H1 (cell line): ENCODE results near the gene PI4K2A. TPM values are rescaled to one million over a fixed set of nuclear protein-coding genes. Genes with fewer than 3 reads are reported as not detected.

ENCODE experiments used
- CTCF ChIA-PET: fragments of 300-600 bp; sonication (Branson Sonifier 250); formaldehyde crosslinking; loops from one replicate; lab custom pipeline; 2021; ENCODE audit not compliant: partially characterized antibody; lab: Charles Lee
- POLR2A ChIA-PET: fragments of 300-600 bp; sonication (Branson Sonifier 250); formaldehyde crosslinking; loops from one replicate; lab custom pipeline; 2021; ENCODE audit warnings: inconsistent platforms; ENCODE audit not compliant: partially characterized antibody; lab: Charles Lee
- DNase-seq, 2 experiments: peaks; one replicate each; pipeline versions ENCODE4 v3.0.0 to v3.0.0-alpha.2; 2010 to 2022; ENCODE audit warnings: low spot score in 2 of 2, low read depth in 1 of 2, mixed read lengths in 1 of 2
- FAIRE-seq: peaks from 2 replicates; lab custom pipeline; 2011; peaks lifted over from hg19 to GRCh38; lab: Jason Lieb, UNC
- H2AFZ ChIP-seq: 2 replicates; pipeline ENCODE4 v1.8.1; 2012; ENCODE audit warnings: low read length, inconsistent platforms
- H2AK5ac ChIP-seq: 2 replicates; pipeline ENCODE4 v1.6.1; 2013; ENCODE audit warnings: low read depth, low read length
- H2BK120ac ChIP-seq: replicated peaks from 2 replicates; pipeline ENCODE3; 2013; ENCODE audit warnings: low read depth, low read length, inconsistent platforms
- H2BK12ac ChIP-seq: 2 replicates; pipeline ENCODE4 v1.6.1; 2013; ENCODE audit warnings: low read depth, low read length
- H2BK15ac ChIP-seq: 2 replicates; pipeline ENCODE4 v1.6.1; 2013; ENCODE audit warnings: low read length
- H2BK20ac ChIP-seq: 2 replicates; pipeline ENCODE4 v1.6.1; 2013; ENCODE audit warnings: low read length
- H2BK5ac ChIP-seq: 2 replicates; pipeline ENCODE4 v1.6.1; 2013; ENCODE audit warnings: low read depth, low read length
- H3K14ac ChIP-seq: 2 replicates; pipeline ENCODE4 v1.6.1; 2013; ENCODE audit warnings: inconsistent platforms; ENCODE audit not compliant: insufficient read length
- H3K18ac ChIP-seq: 2 replicates; pipeline ENCODE4 v1.6.1; 2013; ENCODE audit warnings: low read length; ENCODE audit errors: extremely low read depth
- H3K23ac ChIP-seq: 2 replicates; pipeline ENCODE4 v1.6.1; 2013; ENCODE audit warnings: inconsistent platforms; ENCODE audit not compliant: insufficient read length
- H3K23me2 ChIP-seq: 2 replicates; pipeline ENCODE4 v1.6.1; 2013; ENCODE audit warnings: low read depth, low read length
- H3K27ac ChIP-seq: 2 replicates; pipeline ENCODE4 v1.6.1; 2011; ENCODE audit warnings: low read depth, low read length, inconsistent platforms
- H3K27me3 ChIP-seq, 4 experiments: replicated peaks in 1 of 4; 1 replicate in 1 of 4; 2 replicates in 3 of 4; pipeline versions ENCODE4 v1.6.1 to v1.8.1; 2011 to 2013; ENCODE audit warnings: low read length in 3 of 4, mild to moderate bottlenecking in 3 of 4, inconsistent platforms in 2 of 4, mixed read lengths in 2 of 4, moderate library complexity in 1 of 4; ENCODE audit not compliant: control insufficient read depth in 3 of 4, insufficient read depth in 3 of 4; ENCODE audit errors: extremely low read depth in 1 of 4
- H3K36me3 ChIP-seq, 4 experiments: 2 replicates each; pipeline versions ENCODE4 v1.6.1 to v1.8.1; 2011 to 2013; ENCODE audit warnings: mild to moderate bottlenecking in 4 of 4, low read length in 3 of 4, moderate library complexity in 2 of 4, control low read depth in 1 of 4, inconsistent platforms in 1 of 4; ENCODE audit not compliant: insufficient read depth in 4 of 4, control insufficient read depth in 2 of 4
- H3K4ac ChIP-seq: replicated peaks from 2 replicates; pipeline ENCODE3; 2013; ENCODE audit warnings: low read length, low read depth, mixed read lengths, inconsistent platforms; ENCODE audit not compliant: insufficient read length
- H3K4me1 ChIP-seq, 4 experiments: replicated peaks in 1 of 4; 1 replicate in 1 of 4; 2 replicates in 3 of 4; pipeline versions ENCODE4 v1.6.1 to v1.8.1; 2011 to 2013; ENCODE audit warnings: low read length in 3 of 4, inconsistent platforms in 2 of 4, mixed read lengths in 1 of 4; ENCODE audit not compliant: insufficient read depth in 4 of 4, control insufficient read depth in 3 of 4
- H3K4me2 ChIP-seq, 2 experiments: 2 replicates each; pipeline versions ENCODE4 v1.6.1 to v1.8.1; 2011 to 2013; ENCODE audit warnings: low read depth in 2 of 2, low read length in 2 of 2, control low read depth in 1 of 2, inconsistent platforms in 1 of 2, mild to moderate bottlenecking in 1 of 2; ENCODE audit not compliant: insufficient read depth in 1 of 2
- H3K4me3 ChIP-seq, 4 experiments: fragments of 200-600, 300-600 bp in 1 of 4; sonication (generic), shearing (Covaris generic), sonication (Bioruptor Twin) in 1 of 4; 2 replicates each; pipeline versions ENCODE4 v1.5.1 to v1.8.1; 2011 to 2016; ENCODE audit warnings: low read length in 4 of 4, low read depth in 3 of 4, control low read depth in 2 of 4, inconsistent platforms in 2 of 4, mild to moderate bottlenecking in 2 of 4, mixed read lengths in 1 of 4, moderate library complexity in 1 of 4; ENCODE audit not compliant: insufficient read depth in 2 of 4; ENCODE audit errors: extremely low read depth in 1 of 4
- H3K56ac ChIP-seq: replicated peaks from 2 replicates; pipeline ENCODE3; 2013; ENCODE audit warnings: low read depth, mild to moderate bottlenecking, mixed read lengths, low read length, inconsistent platforms; ENCODE audit not compliant: insufficient read length
- H3K79me1 ChIP-seq: 2 replicates; pipeline ENCODE4 v1.6.1; 2013; ENCODE audit warnings: low read depth, low read length, control low read depth
- H3K79me2 ChIP-seq, 2 experiments: 2 replicates each; pipeline versions ENCODE4 v1.6.1 to v1.8.1; 2012 to 2013; ENCODE audit warnings: low read length in 2 of 2, mild to moderate bottlenecking in 2 of 2, inconsistent platforms in 1 of 2; ENCODE audit not compliant: insufficient read depth in 2 of 2, control insufficient read depth in 1 of 2
- H3K9ac ChIP-seq, 4 experiments: replicated peaks in 1 of 4; 1 replicate in 1 of 4; 2 replicates in 3 of 4; pipeline versions ENCODE4 v1.6.1 to v1.8.1; 2011 to 2013; ENCODE audit warnings: low read depth in 3 of 4, low read length in 3 of 4, control low read depth in 2 of 4, mild to moderate bottlenecking in 2 of 4, moderate library complexity in 2 of 4, inconsistent platforms in 1 of 4; ENCODE audit errors: extremely low read depth in 1 of 4
- H3K9me3 ChIP-seq, 2 experiments: 2 replicates each; pipeline versions ENCODE4 v1.6.1 to v1.8.1; 2012 to 2013; ENCODE audit warnings: mild to moderate bottlenecking in 2 of 2, moderate library complexity in 2 of 2, control low read depth in 1 of 2, inconsistent platforms in 1 of 2, low read depth in 1 of 2, low read length in 1 of 2, mixed read lengths in 1 of 2; ENCODE audit not compliant: insufficient read depth in 2 of 2
- H4K20me1 ChIP-seq, 2 experiments: replicated peaks in 1 of 2; 2 replicates each; pipeline versions ENCODE3 to v1.8.1; 2011 to 2013; ENCODE audit warnings: inconsistent platforms in 2 of 2, low read length in 2 of 2, mild to moderate bottlenecking in 1 of 2; ENCODE audit not compliant: insufficient read depth in 2 of 2, control insufficient read depth in 1 of 2
- H4K5ac ChIP-seq: 2 replicates; pipeline ENCODE4 v1.6.1; 2013; ENCODE audit warnings: low read length, low read depth, mixed read lengths, inconsistent platforms; ENCODE audit not compliant: insufficient read length
- H4K8ac ChIP-seq: 2 replicates; pipeline ENCODE4 v1.8.0; 2013; ENCODE audit warnings: mild to moderate bottlenecking, moderate library complexity, low read length, inconsistent platforms; ENCODE audit not compliant: insufficient read depth; ENCODE audit errors: extremely low read depth
- H4K91ac ChIP-seq: replicated peaks from 2 replicates; pipeline ENCODE3; 2013; ENCODE audit warnings: low read length, mixed read lengths, inconsistent platforms; ENCODE audit not compliant: insufficient read length
- POLR2A ChIP-seq, 2 experiments: IDR thresholded peaks; 1 replicate in 1 of 2; 2 replicates in 1 of 2; pipeline ENCODE4 v1.6.1; 2011; ENCODE audit warnings: low read depth in 2 of 2, low read length in 2 of 2, mild to moderate bottlenecking in 2 of 2; ENCODE audit errors: control extremely low read depth in 1 of 2
- RBBP5 ChIP-seq: IDR thresholded peaks from 2 replicates; pipeline ENCODE4 v1.7.1; 2012; ENCODE audit warnings: low read depth, mild to moderate bottlenecking, inconsistent platforms, low read length, moderate library complexity, borderline replicate concordance
- TAF1 ChIP-seq: IDR thresholded peaks from 2 replicates; pipeline ENCODE4 v1.6.1; 2011; ENCODE audit warnings: mild to moderate bottlenecking, low read depth, low read length
- TAF7 ChIP-seq: optimal IDR thresholded peaks from 2 replicates; pipeline ENCODE3; 2011; ENCODE audit warnings: low read depth, mild to moderate bottlenecking, inconsistent platforms, low read length, moderate library complexity, borderline replicate concordance
- WGBS, 2 experiments: shearing (Covaris generic) in 1 of 2; methylation state at CpG; one replicate each; pipeline versions ENCODE4 v1.1.6 to v1.1.7; 2013 to 2015; ENCODE audit warnings: low lambda C conversion rate in 2 of 2, mixed read lengths in 2 of 2, inconsistent platforms in 1 of 2, low coverage in 1 of 2, missing lambda C conversion rate in 1 of 2; ENCODE audit not compliant: insufficient replicate concordance in 2 of 2, insufficient coverage in 1 of 2, insufficient read length in 1 of 2; ENCODE audit errors: extremely low coverage in 1 of 2, missing lambda C conversion rate in 1 of 2; 5-methylcytosine and 5-hydroxymethylcytosine counted together
- long read RNA-seq, 2 experiments: library from RNA in 1 of 2; library from capped mRNA in 1 of 2; stranded (forward); transcript quantifications; one replicate each; pipeline ENCODE4 v2.0.0, GENCODE V29; 2021; ENCODE audit warnings: inconsistent platforms in 1 of 2
- polyA minus RNA-seq, 3 experiments: library from RNA; depleted of rRNA, polyadenylated mRNA; stranded (reverse); fragments of >200 nt; gene quantifications; 1 replicate in 2 of 3; 2 replicates in 1 of 3; pipeline ENCODE4 v1.2.3, GENCODE V29; 2011
- polyA plus RNA-seq, 7 experiments: library from polyadenylated mRNA; depleted of rRNA in 3 of 7; stranded (reverse) in 5 of 7; unstranded in 2 of 7; fragments of >200 nt in 5 of 7; fragments of 200-250 nt in 2 of 7; gene quantifications; 1 replicate in 5 of 7; 2 replicates in 1 of 7; 4 replicates in 1 of 7; pipeline versions ENCODE4 v1.2.1 to v1.2.3, GENCODE V29; 2011 to 2013; ENCODE audit warnings: missing spikeins in 2 of 7, mixed read lengths in 2 of 7
- total RNA-seq: library from RNA; stranded (reverse); fragmentation: NEBNext Ultra II Directional; extraction: Animal tissue kit (Norgen Biotek cat#: 25700); gene quantifications from 2 replicates; pipeline ENCODE4 v1.2.1, GENCODE V29; 2021
- TF ChIP-seq, protein P1 (sequence below): IDR thresholded peaks from 2 replicates; pipeline ENCODE4 v1.6.1; 2012; ENCODE audit warnings: inconsistent platforms
- TF ChIP-seq, protein P2 (sequence below): IDR thresholded peaks from 2 replicates; pipeline ENCODE4 v1.6.1; 2012; ENCODE audit warnings: low read length, inconsistent platforms

The PI4K2A gene
- 21.9 and 22.9 TPM in 2 replicates for total RNA-seq
- 20.7 and 21.9 TPM in 2 replicates for polyA plus RNA-seq (2011; rRNA removed)
- polyA plus RNA-seq (2011; cell fraction: cytosol; rRNA removed): 21.3 TPM
- polyA plus RNA-seq (2011; cell fraction: nucleus; rRNA removed): 19.3 TPM
- polyA plus RNA-seq (2012, experiment 1 of 2): 16.0 to 18.4 TPM (median 17.1 TPM) in 4 replicates
- polyA plus RNA-seq (2012, experiment 2 of 2): 23.0 TPM
- polyA plus RNA-seq (2013, experiment 1 of 2): 13.9 TPM
- 13.3 TPM for polyA plus RNA-seq (2013, experiment 2 of 2)
- polyA minus RNA-seq (2011; rRNA and poly(A)+ RNA removed): 19.3 and 21.0 TPM in 2 replicates
- 8.1 TPM for polyA minus RNA-seq (2011; cell fraction: cytosol; rRNA and poly(A)+ RNA removed)
- polyA minus RNA-seq (2011; cell fraction: nucleus; rRNA and poly(A)+ RNA removed): 12.1 TPM
- long read RNA-seq, experiment 1, full-length matches to known transcripts: 6 of 28 reads
- long read RNA-seq, experiment 1, partial matches to known transcripts: 18 of 28 reads
- long read RNA-seq, experiment 1, other reads (novel, unspliced or antisense): 4 of 28 reads
- long read RNA-seq, experiment 2: 0 reads

GRCh38 chr10:97640174-97640867 lies at the start of gene PI4K2A:
PI4K2A (plus strand) TSS chr10:97640671; CDS start chr10:97640743, 72 bp downstream.
- Histone ChIP-seq H4K5ac (peak within 1 kb of the TSS; percentile 85), H4K8ac (peak within 1 kb of the TSS; percentile 94; the same call in 1 of the 2 replicates), H3K18ac (peak within 1 kb of the TSS; percentile 84), H3K79me2 (peaks cover 0 to 34% of the 10 kb centered on the region in 2 experiments; a peak in 2 of 4 replicates), H3K23ac (no peak within 1 kb of the TSS), H3K4me1 (peaks cover 0 to 9% (median 3%) of the 10 kb centered on the region in 4 experiments; a peak in 4 of 7 replicates), H3K9me3 (no peaks in the 10 kb centered on the region), H3K4ac (no peak within 1 kb of the TSS), H2AFZ (0 out of 2 replicates have a peak within 1 kb of the TSS, but pooled peaks have one; percentile 89), H4K91ac (no peak within 1 kb of the TSS), H3K4me3 (peak within 1 kb of the TSS; percentile 61 to 90 (median 71)), H3K14ac (no peak within 1 kb of the TSS), H3K56ac (no peak within 1 kb of the TSS), H3K36me3 (peaks cover 0 to 10% (median 7%) of the 10 kb centered on the region in 4 experiments; a peak in 6 of 8 replicates), H3K9ac (peak within 1 kb of the TSS; percentile 81 to 87 (median 84)), H2BK15ac (no peak within 1 kb of the TSS), H3K79me1 (peaks cover 8% of the 10 kb centered on the region), H2BK12ac (no peak within 1 kb of the TSS), H3K27ac (peak within 1 kb of the TSS; percentile 86; the same call in 1 of the 2 replicates), H2BK5ac (no peak within 1 kb of the TSS; the same call in none of the 2 replicates), H2AK5ac (no peak within 1 kb of the TSS), H2BK20ac (no peak within 1 kb of the TSS), H3K27me3 (no peaks in the 10 kb centered on the region), H3K23me2 (peaks cover 5% of the 10 kb centered on the region), H4K20me1 (peaks cover 0 to 10% of the 10 kb centered on the region in 2 experiments), H3K4me2 (peak within 1 kb of the TSS; percentile 92 to 96), H2BK120ac (no peak within 1 kb of the TSS)
- peak; percentile 98 to 99 for DNase-seq
- ChIA-PET CTCF (interaction anchor here (1.0 to 1.3 kb wide), 3 partner anchors 37 to 1981 kb away, joined by 3 read pairs; no protein-coding TSS in a partner anchor), POLR2A (interaction anchor here (0.6 to 1.7 kb wide), 5 partner anchors 9 to 85 kb away, joined by 3 to 8 read pairs (median 3); partner anchors contain the start of gene AVPI1)
- 4% methylated on average over 54 of the region's 54 CpGs; no CpG with 5 or more reads in 1 of the 2 experiments for WGBS, 2 experiments
- FAIRE-seq: peak; percentile 94
- TF ChIP-seq, protein P1, sequence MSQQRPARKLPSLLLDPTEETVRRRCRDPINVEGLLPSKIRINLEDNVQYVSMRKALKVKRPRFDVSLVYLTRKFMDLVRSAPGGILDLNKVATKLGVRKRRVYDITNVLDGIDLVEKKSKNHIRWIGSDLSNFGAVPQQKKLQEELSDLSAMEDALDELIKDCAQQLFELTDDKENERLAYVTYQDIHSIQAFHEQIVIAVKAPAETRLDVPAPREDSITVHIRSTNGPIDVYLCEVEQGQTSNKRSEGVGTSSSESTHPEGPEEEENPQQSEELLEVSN: peak; percentile 45; the same call in 1 of the 2 replicates
- peak; percentile 78 for TF ChIP-seq TAF1
- TF ChIP-seq TAF7: peak; percentile 29
- peak in 1 of 2 experiments; percentile 86; a peak in 1 of 3 replicates for TF ChIP-seq POLR2A (IDR thresholded peaks at IDR 0.05; ENCODE audit: control extremely low read depth in 1 of 2, low read depth in 2 of 2, low read length in 2 of 2)
- TF ChIP-seq, protein P2, sequence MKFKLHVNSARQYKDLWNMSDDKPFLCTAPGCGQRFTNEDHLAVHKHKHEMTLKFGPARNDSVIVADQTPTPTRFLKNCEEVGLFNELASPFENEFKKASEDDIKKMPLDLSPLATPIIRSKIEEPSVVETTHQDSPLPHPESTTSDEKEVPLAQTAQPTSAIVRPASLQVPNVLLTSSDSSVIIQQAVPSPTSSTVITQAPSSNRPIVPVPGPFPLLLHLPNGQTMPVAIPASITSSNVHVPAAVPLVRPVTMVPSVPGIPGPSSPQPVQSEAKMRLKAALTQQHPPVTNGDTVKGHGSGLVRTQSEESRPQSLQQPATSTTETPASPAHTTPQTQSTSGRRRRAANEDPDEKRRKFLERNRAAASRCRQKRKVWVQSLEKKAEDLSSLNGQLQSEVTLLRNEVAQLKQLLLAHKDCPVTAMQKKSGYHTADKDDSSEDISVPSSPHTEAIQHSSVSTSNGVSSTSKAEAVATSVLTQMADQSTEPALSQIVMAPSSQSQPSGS: 0 out of 2 replicates have a peak, but pooled peaks have one; percentile 22
- no peak for TF ChIP-seq RBBP5
